ENCODE measurements around the gene CAMTA1. TPM values are rescaled to one million over a fixed set of nuclear protein-coding genes. Genes with fewer than 3 reads are reported as not detected.

Gene CAMTA1
- total and polyA plus RNA-seq, 9 of the 15 experiments (the other 6 are each of a cell fraction or from before 2014, with no cell fraction given), result 43.9 to 161 (median 65.9) TPM

DNA sequence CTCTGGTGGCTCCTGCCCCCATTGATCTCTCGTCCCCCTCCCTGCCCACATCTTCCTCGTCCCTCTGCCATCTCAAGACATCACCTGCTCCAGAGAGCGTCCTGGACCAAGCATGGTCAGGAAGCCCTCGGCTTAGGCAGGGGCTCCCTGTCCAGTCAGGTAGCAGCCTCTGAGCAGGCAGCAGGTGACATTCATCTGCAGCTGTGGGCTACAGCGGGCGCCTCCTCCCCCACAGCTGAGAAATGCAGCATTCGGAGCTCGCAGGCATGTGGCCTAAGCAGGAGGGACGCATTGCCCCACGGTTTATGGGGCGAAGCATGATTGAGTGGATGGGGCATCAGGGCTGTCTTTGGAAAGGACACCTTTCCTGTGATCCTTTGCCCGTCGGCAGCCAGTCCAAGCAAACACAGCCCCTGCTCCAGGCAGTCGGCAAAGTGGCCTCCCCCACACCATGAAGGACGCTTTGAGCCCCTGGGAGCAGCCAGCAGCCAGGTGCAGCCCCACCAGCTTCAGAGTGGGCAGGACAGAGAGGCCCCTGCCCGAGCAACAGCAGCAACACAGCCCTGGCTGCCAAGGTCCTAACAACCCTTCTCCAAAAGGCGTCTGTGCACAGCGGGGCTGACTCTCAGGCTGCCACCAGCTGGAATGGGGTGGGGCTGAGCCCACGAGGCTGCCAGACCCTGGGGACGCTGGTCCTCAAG is 751.8 kb downstream of the CAMTA1 start:
- H4K20me1 ChIP-seq (replicated peaks; ENCODE audit: control insufficient read depth, insufficient read depth, low read length), result no peaks in the 10 kb centered on the region; the same call in 1 of the 2 replicates
- WGBS (ENCODE audit: insufficient coverage, low coverage, missing lambda C conversion rate), result 2% methylated on average over 19 of the region's 20 CpGs
- no peaks in the 10 kb centered on the region for H3K9me3 ChIP-seq (replicated peaks; ENCODE audit: control insufficient read depth, insufficient read depth, low read depth, low read length)
- no peak overlapping the region for H3K4me2 ChIP-seq (ENCODE audit: insufficient read depth, low read length)
- FAIRE-seq (no peak), DNase-seq (ENCODE audit: extremely low read depth in 1 of 4, low spot score in 3 of 4) (no peak), ATAC-seq (no peak)
- ChIA-PET CTCF (ENCODE audit: low intra/inter-chr PET ratio) (no interaction called here), POLR2A (interaction anchor here (1.0 kb wide), 1 partner anchor 9 kb away, joined by 4 read pairs; no protein-coding TSS in a partner anchor)
- TF ChIP-seq, protein P1, sequence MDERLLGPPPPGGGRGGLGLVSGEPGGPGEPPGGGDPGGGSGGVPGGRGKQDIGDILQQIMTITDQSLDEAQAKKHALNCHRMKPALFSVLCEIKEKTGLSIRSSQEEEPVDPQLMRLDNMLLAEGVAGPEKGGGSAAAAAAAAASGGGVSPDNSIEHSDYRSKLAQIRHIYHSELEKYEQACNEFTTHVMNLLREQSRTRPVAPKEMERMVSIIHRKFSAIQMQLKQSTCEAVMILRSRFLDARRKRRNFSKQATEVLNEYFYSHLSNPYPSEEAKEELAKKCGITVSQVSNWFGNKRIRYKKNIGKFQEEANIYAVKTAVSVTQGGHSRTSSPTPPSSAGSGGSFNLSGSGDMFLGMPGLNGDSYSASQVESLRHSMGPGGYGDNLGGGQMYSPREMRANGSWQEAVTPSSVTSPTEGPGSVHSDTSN (CRISPR knock-in tag; IDR thresholded peaks at IDR 0.05; ENCODE audit: low read depth), result no peak
- TF ChIP-seq, protein P1 (tag; conservative IDR thresholded peaks at IDR 0.05; ENCODE audit: low read depth), result no peak
- TF ChIP-seq L3MBTL2 (IDR thresholded peaks at IDR 0.05) (no peak), TCFL5 (CRISPR knock-in tag; conservative IDR thresholded peaks at IDR 0.05) (no peak), RFX1 (IDR thresholded peaks at IDR 0.05) (no peak), PHF21A (IDR thresholded peaks at IDR 0.05; ENCODE audit: borderline replicate concordance, low read depth) (no peak), TRIM24 (IDR thresholded peaks at IDR 0.05) (no peak), DMBX1 (CRISPR knock-in tag; IDR thresholded peaks at IDR 0.05; ENCODE audit: borderline replicate concordance) (no peak)
- TF ChIP-seq, protein P2, sequence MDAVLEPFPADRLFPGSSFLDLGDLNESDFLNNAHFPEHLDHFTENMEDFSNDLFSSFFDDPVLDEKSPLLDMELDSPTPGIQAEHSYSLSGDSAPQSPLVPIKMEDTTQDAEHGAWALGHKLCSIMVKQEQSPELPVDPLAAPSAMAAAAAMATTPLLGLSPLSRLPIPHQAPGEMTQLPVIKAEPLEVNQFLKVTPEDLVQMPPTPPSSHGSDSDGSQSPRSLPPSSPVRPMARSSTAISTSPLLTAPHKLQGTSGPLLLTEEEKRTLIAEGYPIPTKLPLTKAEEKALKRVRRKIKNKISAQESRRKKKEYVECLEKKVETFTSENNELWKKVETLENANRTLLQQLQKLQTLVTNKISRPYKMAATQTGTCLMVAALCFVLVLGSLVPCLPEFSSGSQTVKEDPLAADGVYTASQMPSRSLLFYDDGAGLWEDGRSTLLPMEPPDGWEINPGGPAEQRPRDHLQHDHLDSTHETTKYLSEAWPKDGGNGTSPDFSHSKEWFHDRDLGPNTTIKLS (IDR thresholded peaks at IDR 0.05; ENCODE audit: borderline replicate concordance, low read depth), result no peak
- BruUV-seq (replicated peaks), result no TSS peak
- no peak overlapping the region for H2AFZ ChIP-seq (ENCODE audit: low read depth, low read length)
- peaks cover 0 to 12% of the 10 kb centered on the region in 2 experiments; a peak in 2 of 5 replicates for H3K4me1 ChIP-seq (replicated peaks in 1 of 2; ENCODE audit: control insufficient read depth in 2 of 2, insufficient read depth in 2 of 2, low read length in 2 of 2)
- H3K79me2 ChIP-seq (ENCODE audit: control insufficient read depth, insufficient read depth, low read length), result no peaks in the 10 kb centered on the region
- H3K27me3 ChIP-seq (ENCODE audit: control insufficient read depth in 2 of 2, insufficient read depth in 2 of 2, low read length in 2 of 2), result peaks cover 40 to 63% of the 10 kb centered on the region in 2 experiments
- in situ Hi-C loops (cut with MboI), result no loop called here
- intact Hi-C loops (cut with micrococcal nuclease), result no loop called here
- no peaks in the 10 kb centered on the region for H3K36me3 ChIP-seq (ENCODE audit: control insufficient read depth, insufficient read depth, low read length)
- H3K9ac ChIP-seq (ENCODE audit: insufficient read depth in 1 of 2, low read depth in 2 of 2, low read length in 2 of 2), result 0 out of 4 replicates have a peak overlapping the region, but pooled peaks of 1 of the 2 experiments have one; percentile 46
- no peak overlapping the region for H3K27ac ChIP-seq (ENCODE audit: extremely low read depth, low read depth, low read length)
- peaks cover 3% of the 10 kb centered on the region for H3K9me1 ChIP-seq (ENCODE audit: control insufficient read depth, insufficient read depth, low read length)
- no peak overlapping the region for H3K4me3 ChIP-seq
